ENCODE measurements around the gene MAGI2. TPM values are rescaled to one million over a fixed set of nuclear protein-coding genes. Genes with fewer than 3 reads are reported as not detected.

MAGI2 gene
- total RNA-seq, 3 donors from 2014 or later, result 9.8 to 22.7 (median 20.2) TPM

GRCh38 chr7:79301419-79301818 is 152.0 kb downstream of the MAGI2 start:
- Histone ChIP-seq H3K4me1 (no peaks in the 10 kb centered on the region), H3K27me3 (no peaks in the 10 kb centered on the region), H3K36me3 (no peaks in the 10 kb centered on the region), H3K9me3 (peaks cover 0 to 5% of the 10 kb centered on the region in 2 donors), H3K4me3 (no peak overlapping the region), H3K27ac (no peak overlapping the region)
- no peak for DNase-seq (ENCODE audit: low spot score in 2 of 2)
- TF ChIP-seq CTCF (IDR thresholded peaks at IDR 0.05), result no peak
- intact Hi-C loops (cut with DNase I; ENCODE audit: low total_unique reads), result loop anchor here (10.0 kb wide), 1 partner anchor 1647 kb away; no protein-coding TSS in a partner anchor

GRCh38 chr7:79300573-79300972 is 152.9 kb downstream of the MAGI2 start:
- no peak for DNase-seq (ENCODE audit: low spot score in 2 of 2)
- intact Hi-C loops (cut with DNase I; ENCODE audit: low total_unique reads), result loop anchor here (10.0 kb wide), 1 partner anchor 1646 kb away; no protein-coding TSS in a partner anchor
- Histone ChIP-seq H3K27ac (no peak overlapping the region), H3K9me3 (peaks cover 0 to 5% of the 10 kb centered on the region in 2 donors), H3K36me3 (no peaks in the 10 kb centered on the region), H3K4me1 (no peaks in the 10 kb centered on the region), H3K27me3 (no peaks in the 10 kb centered on the region), H3K4me3 (no peak overlapping the region)
- TF ChIP-seq POLR2A (IDR thresholded peaks at IDR 0.05), result no peak

- Histone ChIP-seq H3K36me3 (no peaks in the 10 kb centered on the region), H3K27ac (no peak overlapping the region), H3K4me3 (no peak overlapping the region), H3K9me3 (peaks cover 0 to 5% of the 10 kb centered on the region in 2 donors), H3K4me1 (no peaks in the 10 kb centered on the region), H3K27me3 (no peaks in the 10 kb centered on the region)
- TF ChIP-seq POLR2A (IDR thresholded peaks at IDR 0.05), result no peak
- TF ChIP-seq CTCF (IDR thresholded peaks at IDR 0.05), result peak; percentile 12 to 70 (median 49)
- intact Hi-C loops (cut with DNase I; ENCODE audit: low total_unique reads), result no loop called here
- no peak for DNase-seq (ENCODE audit: low spot score in 2 of 2)
Measured at GRCh38 chr7:79298145-79298760, 155.2 kb downstream of the MAGI2 start.

GRCh38 chr7:79296553-79297320 is 156.7 kb downstream of the MAGI2 start:
- intact Hi-C loops (cut with DNase I; ENCODE audit: low total_unique reads), result no loop called here
- peaks cover 0 to 5% of the 10 kb centered on the region in 2 donors for H3K9me3 ChIP-seq
- no peak overlapping the region for H3K4me3 ChIP-seq
- DNase-seq (ENCODE audit: low spot score in 2 of 2), result no peak
- H3K36me3 ChIP-seq, result no peaks in the 10 kb centered on the region
- H3K27me3 ChIP-seq, result no peaks in the 10 kb centered on the region
- TF ChIP-seq POLR2A (IDR thresholded peaks at IDR 0.05), result no peak
- TF ChIP-seq CTCF (IDR thresholded peaks at IDR 0.05), result no peak
- TF ChIP-seq POLR2AphosphoS5 (IDR thresholded peaks at IDR 0.05), result no peak
- no peak overlapping the region for H3K27ac ChIP-seq
- no peaks in the 10 kb centered on the region for H3K4me1 ChIP-seq

- TF ChIP-seq POLR2AphosphoS5 (IDR thresholded peaks at IDR 0.05), result no peak
- TF ChIP-seq CTCF (IDR thresholded peaks at IDR 0.05), result no peak
- no peak for TF ChIP-seq POLR2A (IDR thresholded peaks at IDR 0.05)
- Histone ChIP-seq H3K27ac (no peak overlapping the region), H3K27me3 (no peaks in the 10 kb centered on the region), H3K36me3 (no peaks in the 10 kb centered on the region), H3K9me3 (no peaks in the 10 kb centered on the region), H3K4me1 (no peaks in the 10 kb centered on the region), H3K4me3 (no peak overlapping the region)
- intact Hi-C loops (cut with DNase I; ENCODE audit: low total_unique reads), result no loop called here
- peak in 1 of 2 donors; percentile 50 for DNase-seq (ENCODE audit: low spot score in 2 of 2)
Measured at GRCh38 chr7:79293655-79294142, 159.8 kb downstream of the MAGI2 start.

Data from breast epithelium (tissue), 4 donors.